ENCODE results near the gene SLC30A2. TPM values are rescaled to one million over a fixed set of nuclear protein-coding genes. Genes with fewer than 3 reads are reported as not detected.
A peak's percentile ranks its signal among the peaks of the same experiment; 100 is the strongest.

Gene SLC30A2
- total RNA-seq, 2 experiments from 2014 or later = not detected

- H3K36me3 Mint-ChIP-seq = peaks cover 1% of the 10 kb centered on the region
- ATAC-seq (no peak), DNase-seq (no peak)
- no peak overlapping the region for H3K4me3 Mint-ChIP-seq
- no peak overlapping the region for H3K27ac Mint-ChIP-seq
- CTCF ChIA-PET = no interaction called here
- no peaks in the 10 kb centered on the region for H3K9me3 Mint-ChIP-seq (ENCODE audit: low read depth)
- H3K27me3 Mint-ChIP-seq = no peaks in the 10 kb centered on the region
- H3K4me1 Mint-ChIP-seq = peaks cover 46% of the 10 kb centered on the region
Observed at GRCh38 chr1:25992689-25993171, 53.2 kb downstream of the SLC30A2 start.

- H3K36me3 Mint-ChIP-seq = peaks cover 5% of the 10 kb centered on the region
- peaks cover 43% of the 10 kb centered on the region for H3K4me1 Mint-ChIP-seq
- no peak overlapping the region for H3K4me3 Mint-ChIP-seq
- no peak overlapping the region for H3K27ac Mint-ChIP-seq
- ATAC-seq = no peak
- no peaks in the 10 kb centered on the region for H3K9me3 Mint-ChIP-seq (ENCODE audit: low read depth)
- H3K27me3 Mint-ChIP-seq = no peaks in the 10 kb centered on the region
- CTCF ChIA-PET = interaction anchor here (1.0 kb wide), 2 partner anchors 90 to 96 kb away, joined by 7 to 9 read pairs; no protein-coding TSS in a partner anchor
- no peak for DNase-seq
Observed at GRCh38 chr1:25991937-25992688, 53.8 kb downstream of the SLC30A2 start.

- H3K9me3 Mint-ChIP-seq (ENCODE audit: low read depth) = no peaks in the 10 kb centered on the region
- peak; percentile 96 for ATAC-seq
Observed at GRCh38 chr1:25990702-25991395, 55.1 kb downstream of the SLC30A2 start.

GRCh38 chr1:25990251-25990650, 55.7 kb downstream of the SLC30A2 start:
- Mint-ChIP-seq H3K27me3 (no peaks in the 10 kb centered on the region), H3K4me1 (peaks cover 36% of the 10 kb centered on the region), H3K27ac (peak overlapping the region; percentile 76), H3K4me3 (peak overlapping the region; percentile 77), H3K9me3 (ENCODE audit: low read depth) (no peaks in the 10 kb centered on the region), H3K36me3 (peaks cover 12% of the 10 kb centered on the region)
- ATAC-seq (peak; percentile 21), DNase-seq (no peak)
- CTCF ChIA-PET = interaction anchor here (0.6 to 4.9 kb wide), 11 partner anchors 7 to 155 kb away, joined by 3 to 44 read pairs (median 5); partner anchors contain the start of genes PAFAH2 and STMN1

More at GRCh38 chr1:25990702-25991395, 55.1 kb downstream of the SLC30A2 start:
- DNase-seq = peak; percentile 78
- Mint-ChIP-seq H3K36me3 (peaks cover 8% of the 10 kb centered on the region), H3K4me1 (peaks cover 36% of the 10 kb centered on the region), H3K4me3 (peak overlapping the region; percentile 77), H3K27ac (peak overlapping the region; percentile 76), H3K27me3 (no peaks in the 10 kb centered on the region)
- CTCF ChIA-PET = interaction anchor here (0.6 to 4.9 kb wide), 9 partner anchors 44 to 154 kb away, joined by 3 to 44 read pairs (median 4); partner anchors contain the start of gene STMN1

- H3K4me1 Mint-ChIP-seq = peaks cover 36% of the 10 kb centered on the region
- ATAC-seq = peak; percentile 10
- H3K36me3 Mint-ChIP-seq = peaks cover 12% of the 10 kb centered on the region
Observed at GRCh38 chr1:25989440-25990234, 56.3 kb downstream of the SLC30A2 start.

GRCh38 chr1:25987951-25988350, 58.0 kb downstream of the SLC30A2 start:
- Mint-ChIP-seq H3K4me1 (peaks cover 31% of the 10 kb centered on the region), H3K27ac (no peak overlapping the region), H3K9me3 (ENCODE audit: low read depth) (no peaks in the 10 kb centered on the region), H3K36me3 (peaks cover 21% of the 10 kb centered on the region), H3K27me3 (no peaks in the 10 kb centered on the region), H3K4me3 (no peak overlapping the region)
- DNase-seq (no peak), ATAC-seq (no peak)
- CTCF ChIA-PET = interaction anchor here (0.7 to 4.9 kb wide), 6 partner anchors 9 to 495 kb away, joined by 3 to 44 read pairs (median 6); partner anchors contain the start of gene PAFAH2

More at GRCh38 chr1:25989440-25990234, 56.3 kb downstream of the SLC30A2 start:
- DNase-seq = no peak
- Mint-ChIP-seq H3K27ac (peak overlapping the region; percentile 76), H3K27me3 (no peaks in the 10 kb centered on the region), H3K9me3 (ENCODE audit: low read depth) (no peaks in the 10 kb centered on the region), H3K4me3 (peak overlapping the region; percentile 77)
- CTCF ChIA-PET = interaction anchor here (0.6 to 4.9 kb wide), 12 partner anchors 8 to 155 kb away, joined by 3 to 44 read pairs (median 4); partner anchors contain the start of genes PAFAH2 and STMN1

Other genes starting within 250 kb of the SLC30A2 start
- gene SELENON, start 245.9 kb downstream of the SLC30A2 start, total RNA-seq = 1 to 10 TPM; 2.7 to 2.9 TPM
- 10 to 100 TPM; 28.9 to 31.2 TPM for gene MTFR1L, start 226.2 kb downstream of the SLC30A2 start, total RNA-seq
- gene AUNIP, start 186.7 kb downstream of the SLC30A2 start, total RNA-seq = 1 to 10 TPM; 8.1 to 9.8 TPM
- 1 to 10 TPM; 2.2 to 5.0 TPM for gene PAQR7, start 170.4 kb downstream of the SLC30A2 start, total RNA-seq
- gene STMN1, start 139.7 kb downstream of the SLC30A2 start, total RNA-seq = 100 to 1,000 TPM; 548 to 626 TPM
- 1 to 10 TPM; 9.0 to 9.2 TPM for gene PAFAH2, start 48.1 kb downstream of the SLC30A2 start, total RNA-seq
- gene EXTL1, start 24.3 kb downstream of the SLC30A2 start, total RNA-seq = not detected
- not detected for gene TRIM63, start 21.5 kb upstream of the SLC30A2 start, total RNA-seq
- gene PDIK1L, start 65.7 kb upstream of the SLC30A2 start, total RNA-seq = 10 to 100 TPM; 18.3 to 20.2 TPM
- not detected for gene FAM110D, start 113.0 kb upstream of the SLC30A2 start, total RNA-seq
- not detected for gene C1orf232, start 122.8 kb upstream of the SLC30A2 start, total RNA-seq
- 10 to 100 TPM; 40.1 to 48.1 TPM for gene ZNF593, start 123.8 kb upstream of the SLC30A2 start, total RNA-seq
- gene ZNF593OS, start 125.7 kb upstream of the SLC30A2 start, total RNA-seq = not detected
- 1 to 10 TPM; 1.4 to 1.5 TPM for gene CNKSR1, start 131.4 kb upstream of the SLC30A2 start, total RNA-seq
- gene CATSPER4, start 144.5 kb upstream of the SLC30A2 start, total RNA-seq = under 1 TPM in 1 of 2 experiments, not detected in 1; 0.15 TPM
- 10 to 100 TPM; 42.0 to 56.3 TPM for gene CEP85, start 188.1 kb upstream of the SLC30A2 start, total RNA-seq
- 100 to 1,000 TPM; 562 to 632 TPM for gene SH3BGRL3, start 234.0 kb upstream of the SLC30A2 start, total RNA-seq

Data from activated CD8-positive, alpha-beta memory T cell treated with anti-CD3 and anti-CD28 coated beads, Interleukin-2, amount 10 ng/mL, durations not matched to agents 7 days and 5 days (primary cell).